Muscle layer of colon (tissue), 2 donors: ENCODE data around the gene EFHC1.
A peak's percentile ranks its signal among the peaks of the same experiment; 100 is the strongest.

Source experiments
- H3K27ac ChIP-seq: one replicate; pipeline ENCODE4 v1.7.0; 2013; ENCODE audit warnings: low read depth, mild to moderate bottlenecking, low read length, moderate library complexity
- H3K27me3 ChIP-seq, 2 donors: one replicate each; pipeline ENCODE4 v1.7.0; 2013; ENCODE audit warnings: low read length in 2 of 2, mild to moderate bottlenecking in 2 of 2; ENCODE audit not compliant: insufficient read depth in 2 of 2, control insufficient read depth in 1 of 2
- H3K36me3 ChIP-seq: one replicate; pipeline ENCODE4 v1.7.0; 2013; ENCODE audit warnings: mild to moderate bottlenecking, low read length; ENCODE audit not compliant: insufficient read depth
- H3K4me1 ChIP-seq: one replicate; pipeline ENCODE4 v1.7.0; 2013; ENCODE audit warnings: mild to moderate bottlenecking, low read length; ENCODE audit not compliant: insufficient read depth
- H3K4me3 ChIP-seq, 2 donors: one replicate each; pipeline ENCODE4 v1.7.0; 2013; ENCODE audit warnings: low read length in 2 of 2, low read depth in 1 of 2, mild to moderate bottlenecking in 1 of 2, moderate library complexity in 1 of 2
- H3K9ac ChIP-seq: one replicate; pipeline ENCODE4 v1.7.0; 2013; ENCODE audit warnings: low read length
- H3K9me3 ChIP-seq: one replicate; pipeline ENCODE4 v1.7.0; 2013; ENCODE audit warnings: mild to moderate bottlenecking, low read length
- donor health status: abdominal sarcoma.
- donor health status: Adenocarcinoma of cecum.

Gene EFHC1

DNA sequence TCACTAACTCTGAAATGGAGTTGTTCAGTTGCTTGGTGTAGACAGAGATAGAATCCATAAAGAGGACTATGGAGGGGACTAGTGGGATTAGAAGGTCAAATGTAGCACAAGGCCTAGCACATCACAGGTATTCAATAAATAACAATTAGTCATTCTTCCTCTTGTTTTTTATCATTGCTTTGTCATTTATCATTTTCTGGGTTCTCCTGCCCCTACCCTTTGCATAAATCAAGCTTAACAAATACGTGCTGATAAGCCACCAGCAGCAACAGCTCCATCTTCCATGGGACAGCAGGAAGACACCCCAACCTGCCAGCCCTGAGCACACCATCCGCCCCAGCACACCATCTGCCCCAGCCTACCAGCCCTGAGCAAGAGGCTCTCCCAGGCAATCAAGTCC, 133.6 kb downstream of the EFHC1 start:
- Histone ChIP-seq H3K27ac (no peak overlapping the region), H3K4me1 (peaks cover 50% of the 10 kb centered on the region), H3K9me3 (no peaks in the 10 kb centered on the region), H3K4me3 (no peak overlapping the region), H3K9ac (no peak overlapping the region), H3K36me3 (no peaks in the 10 kb centered on the region), H3K27me3 (no peaks in the 10 kb centered on the region)

DNA sequence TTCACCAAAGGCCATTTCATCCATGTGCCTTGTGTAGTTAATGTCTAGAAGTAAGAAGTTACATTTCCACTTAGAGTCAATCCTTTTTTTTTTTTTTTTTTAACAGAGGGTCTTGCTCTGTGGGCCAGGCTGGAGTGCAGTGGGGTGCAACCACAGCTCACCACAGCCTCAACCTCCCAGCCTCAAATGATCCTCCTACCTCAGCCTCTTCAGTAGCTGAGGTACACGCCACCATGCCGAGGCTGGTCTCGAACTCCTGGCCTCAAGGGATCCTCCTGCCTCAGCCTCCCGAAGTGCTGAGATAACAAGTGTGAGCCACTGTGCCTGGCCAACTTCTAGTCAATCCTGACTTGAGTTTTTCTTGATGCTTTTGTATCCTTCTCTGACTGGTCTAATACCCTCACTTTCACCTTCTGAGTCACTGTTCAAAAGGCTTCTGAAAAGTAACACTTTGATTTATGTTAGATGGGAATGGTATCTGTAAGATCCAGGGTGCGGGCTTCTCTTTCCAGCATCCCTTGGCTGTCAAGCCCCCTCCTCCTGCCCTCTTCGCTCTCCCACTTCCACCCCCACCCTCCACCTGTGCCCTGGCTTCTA, 134.6 kb downstream of the EFHC1 start:
- Histone ChIP-seq H3K27ac (no peak overlapping the region), H3K4me3 (no peak overlapping the region)

DNA sequence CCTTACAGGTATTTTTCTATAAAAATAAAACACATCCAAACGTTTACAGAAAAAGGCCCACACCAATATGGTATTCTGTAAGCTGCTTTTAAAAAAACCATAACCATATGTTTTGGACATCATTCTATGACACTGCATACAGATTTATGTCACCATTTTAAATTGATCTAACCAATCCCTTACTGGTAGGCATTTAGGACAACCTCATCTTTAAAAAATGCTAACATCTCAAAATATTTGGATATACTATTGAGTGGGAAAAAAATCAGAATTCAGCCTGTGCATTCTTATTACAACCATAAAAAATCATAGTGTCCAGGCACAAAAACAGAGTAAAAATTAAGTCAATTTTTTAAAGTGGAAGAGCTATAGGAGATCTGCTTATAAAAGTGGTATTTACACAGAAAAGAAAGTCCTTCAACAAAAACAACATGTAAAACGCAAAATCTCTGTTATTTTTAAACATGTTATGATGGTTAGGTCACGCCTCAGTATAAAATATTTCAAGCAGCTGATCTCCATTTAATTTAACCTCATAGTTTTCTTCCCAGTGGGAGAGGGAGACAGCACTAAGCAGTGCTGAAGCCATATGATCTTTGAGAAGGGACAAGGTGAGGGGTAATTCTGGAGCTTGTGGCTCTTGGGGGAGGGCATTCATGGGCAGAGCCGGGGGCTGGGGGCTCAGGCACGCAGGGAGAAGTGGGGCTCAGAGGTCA, 135.5 kb downstream of the EFHC1 start:
- peaks cover 53% of the 10 kb centered on the region for H3K4me1 ChIP-seq
- H3K9me3 ChIP-seq, result no peaks in the 10 kb centered on the region
- no peak overlapping the region for H3K4me3 ChIP-seq
- no peaks in the 10 kb centered on the region for H3K27me3 ChIP-seq
- no peak overlapping the region for H3K27ac ChIP-seq
- H3K36me3 ChIP-seq, result no peaks in the 10 kb centered on the region
- no peak overlapping the region for H3K9ac ChIP-seq

More for the DNA sequence above, 134.6 kb downstream of the EFHC1 start:
- no peak overlapping the region for H3K9ac ChIP-seq
- no peaks in the 10 kb centered on the region for H3K27me3 ChIP-seq
- no peaks in the 10 kb centered on the region for H3K36me3 ChIP-seq
- H3K9me3 ChIP-seq, result no peaks in the 10 kb centered on the region
- peaks cover 50% of the 10 kb centered on the region for H3K4me1 ChIP-seq

DNA sequence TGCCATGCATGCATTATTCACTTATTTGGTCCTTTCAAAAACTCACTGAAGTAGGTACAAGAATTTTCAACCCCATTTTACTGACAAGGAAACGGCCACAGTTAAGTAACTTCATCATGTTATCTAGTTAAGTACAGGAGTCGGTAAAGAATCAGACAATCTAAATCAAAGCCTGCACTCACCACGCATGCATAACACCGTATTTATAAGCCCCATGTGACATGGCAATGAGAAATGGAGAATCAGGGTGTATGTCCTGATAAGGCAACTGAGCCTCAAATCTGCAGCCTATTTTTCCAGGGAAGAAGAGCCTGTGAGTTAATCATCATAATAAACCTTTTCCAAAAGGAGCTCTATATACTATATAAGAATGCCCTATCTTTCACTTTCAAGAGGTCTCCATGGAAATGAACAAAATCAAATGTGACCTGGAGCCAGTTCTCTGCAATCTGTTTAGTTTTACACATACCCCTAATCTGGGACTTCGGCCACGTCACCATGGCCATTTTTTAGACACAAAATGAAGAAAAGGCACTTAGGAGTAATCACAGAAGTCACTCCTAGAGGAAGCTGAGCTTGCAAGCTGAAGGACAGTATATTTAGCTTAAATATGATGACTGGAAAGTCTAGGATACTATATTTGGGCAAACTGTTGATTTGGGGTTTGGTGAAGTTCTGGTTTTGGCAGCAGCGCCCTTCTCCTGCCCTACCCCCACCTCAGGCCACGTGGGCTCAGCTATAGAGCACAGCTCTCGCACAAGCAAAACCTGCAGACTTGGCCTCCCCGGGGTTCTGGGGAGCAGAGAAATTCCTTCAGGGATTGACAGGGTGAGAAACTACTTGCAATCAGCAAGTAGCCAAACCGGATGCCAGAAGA, 137.5 kb downstream of the EFHC1 start:
- Histone ChIP-seq H3K27ac (peak overlapping the region; percentile 54), H3K4me1 (peaks cover 34% of the 10 kb centered on the region), H3K4me3 (no peak overlapping the region), H3K27me3 (no peaks in the 10 kb centered on the region), H3K36me3 (no peaks in the 10 kb centered on the region), H3K9ac (no peak overlapping the region), H3K9me3 (no peaks in the 10 kb centered on the region)

DNA sequence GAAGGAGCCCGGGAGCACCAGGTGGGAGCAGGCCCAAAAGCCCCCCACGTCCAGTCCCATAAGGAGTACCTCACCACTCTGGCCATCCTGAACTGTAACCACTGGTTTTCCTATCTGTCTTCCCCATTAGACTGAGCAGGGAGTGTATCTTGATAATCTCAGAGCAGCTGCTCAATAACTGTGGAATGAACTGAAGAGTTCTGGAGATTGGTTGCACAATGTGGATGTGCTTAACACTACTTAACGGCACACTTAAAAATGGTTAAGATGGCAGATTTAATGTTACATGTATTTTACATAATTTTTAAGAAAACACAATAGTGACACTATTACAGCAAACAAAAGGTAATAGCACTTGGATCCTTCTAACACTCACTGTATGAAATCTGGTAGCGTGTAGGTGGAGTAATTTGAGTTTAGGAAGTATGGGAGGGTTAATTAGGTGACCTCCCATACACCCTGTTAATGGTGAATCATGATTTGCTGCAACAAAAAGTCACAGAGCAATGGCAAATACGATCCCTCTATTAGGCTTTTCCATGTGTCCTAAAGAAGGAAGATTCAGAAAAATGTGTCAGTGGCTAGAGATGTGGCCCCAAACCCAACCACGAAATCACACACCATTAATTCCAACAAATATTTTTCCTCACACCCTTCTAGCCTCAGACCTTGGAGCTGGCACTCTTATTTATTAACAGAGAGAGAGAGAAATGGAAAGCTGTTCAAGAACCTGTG, 138.3 kb downstream of the EFHC1 start:
- H3K4me1 ChIP-seq, result peaks cover 33% of the 10 kb centered on the region
- H3K27me3 ChIP-seq, result no peaks in the 10 kb centered on the region
- H3K9me3 ChIP-seq, result no peaks in the 10 kb centered on the region
- no peak overlapping the region for H3K4me3 ChIP-seq
- peak overlapping the region; percentile 54 for H3K27ac ChIP-seq
- H3K36me3 ChIP-seq, result no peaks in the 10 kb centered on the region
- no peak overlapping the region for H3K9ac ChIP-seq

DNA sequence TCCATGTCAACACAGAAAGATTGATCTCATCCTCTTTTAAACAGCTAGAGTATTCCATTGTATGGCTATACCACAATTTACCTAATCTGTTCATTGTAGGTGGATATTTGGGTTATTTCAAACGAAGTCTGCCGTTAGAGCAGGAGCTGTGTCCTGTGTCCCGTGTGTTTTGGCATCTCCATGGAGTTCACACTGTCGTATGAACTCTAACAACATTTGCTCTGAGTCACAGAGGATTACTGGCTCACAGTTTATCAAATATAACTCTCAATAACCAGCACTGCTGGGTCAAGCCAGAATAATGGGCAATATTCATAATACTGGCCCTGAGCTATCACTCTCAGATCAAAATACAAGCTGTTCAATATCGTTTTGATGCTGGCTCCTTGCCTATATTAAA, 140.3 kb downstream of the EFHC1 start:
- no peak overlapping the region for H3K27ac ChIP-seq
- H3K9ac ChIP-seq, result no peak overlapping the region
- no peaks in the 10 kb centered on the region for H3K27me3 ChIP-seq
- no peak overlapping the region for H3K4me3 ChIP-seq
- H3K4me1 ChIP-seq, result peaks cover 46% of the 10 kb centered on the region
- H3K36me3 ChIP-seq, result no peaks in the 10 kb centered on the region
- H3K9me3 ChIP-seq, result no peaks in the 10 kb centered on the region

DNA sequence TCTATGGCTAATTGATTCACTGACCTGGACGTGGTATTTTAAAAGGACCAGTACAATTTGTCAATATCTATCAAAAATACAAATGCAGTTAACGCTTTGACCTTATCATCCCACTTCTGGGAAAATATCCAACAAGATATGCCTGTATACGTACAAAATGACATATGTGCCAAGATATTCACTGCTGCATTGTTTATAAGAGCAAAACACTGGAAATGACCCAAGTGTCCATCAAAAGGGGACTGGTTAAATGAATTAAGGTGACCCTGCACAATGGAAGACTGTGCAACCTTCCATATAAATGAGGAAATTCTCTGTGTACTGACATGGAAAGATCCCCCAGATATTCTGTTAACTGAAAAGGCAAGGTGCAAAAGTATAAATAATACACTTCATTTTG, 142.8 kb downstream of the EFHC1 start:
- no peak overlapping the region for H3K9ac ChIP-seq
- H3K4me1 ChIP-seq, result peaks cover 39% of the 10 kb centered on the region
- H3K9me3 ChIP-seq, result no peaks in the 10 kb centered on the region
- H3K36me3 ChIP-seq, result no peaks in the 10 kb centered on the region
- no peak overlapping the region for H3K4me3 ChIP-seq
- no peak overlapping the region for H3K27ac ChIP-seq
- no peaks in the 10 kb centered on the region for H3K27me3 ChIP-seq

DNA sequence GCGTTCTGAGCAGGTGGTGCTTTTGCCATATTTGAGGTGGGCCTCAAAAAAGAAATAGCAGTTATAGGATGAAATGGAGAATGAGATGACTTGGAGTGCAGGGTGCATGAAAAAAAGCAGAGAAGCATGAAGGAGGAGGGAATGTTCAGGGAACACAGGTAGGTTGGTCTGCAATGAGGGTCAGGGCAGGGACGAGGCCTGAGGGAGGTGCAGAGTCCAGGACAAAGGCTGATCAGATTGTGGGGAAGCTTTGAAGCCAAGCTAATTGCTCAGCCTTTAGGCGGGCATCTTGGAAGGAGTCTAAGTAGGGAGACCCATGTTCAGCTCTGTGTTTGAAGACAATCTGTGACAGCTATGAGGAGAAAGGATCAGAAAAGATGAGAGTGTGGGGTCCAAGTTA, 144.7 kb downstream of the EFHC1 start:
- no peak overlapping the region for H3K27ac ChIP-seq
- H3K36me3 ChIP-seq, result no peaks in the 10 kb centered on the region
- no peaks in the 10 kb centered on the region for H3K27me3 ChIP-seq
- H3K9me3 ChIP-seq, result no peaks in the 10 kb centered on the region
- H3K4me1 ChIP-seq, result peaks cover 41% of the 10 kb centered on the region
- H3K9ac ChIP-seq, result no peak overlapping the region
- H3K4me3 ChIP-seq, result no peak overlapping the region

DNA sequence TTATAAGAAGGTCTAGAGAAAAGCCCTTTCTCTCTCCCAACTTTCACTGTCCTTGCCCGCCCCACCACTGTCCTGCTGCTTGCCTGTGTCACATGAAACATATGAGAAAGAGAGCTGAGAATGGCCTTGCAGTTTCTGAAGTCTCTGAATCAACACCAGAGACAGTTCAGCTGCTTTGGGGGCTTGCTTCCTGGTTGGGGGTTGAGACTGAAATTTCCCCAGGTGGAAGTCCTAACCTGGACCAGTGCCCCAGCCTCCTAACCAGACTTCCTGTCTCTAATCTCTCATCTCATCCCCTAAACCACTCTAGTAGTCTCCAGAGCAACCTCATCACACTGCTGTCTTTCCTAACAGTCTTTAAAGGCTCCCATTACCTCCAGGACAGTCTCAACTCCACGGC, 146.1 kb downstream of the EFHC1 start:
- H3K9ac ChIP-seq, result no peak overlapping the region
- no peak overlapping the region for H3K27ac ChIP-seq
- no peaks in the 10 kb centered on the region for H3K27me3 ChIP-seq
- H3K4me1 ChIP-seq, result peaks cover 48% of the 10 kb centered on the region
- H3K4me3 ChIP-seq, result no peak overlapping the region
- H3K36me3 ChIP-seq, result no peaks in the 10 kb centered on the region
- no peaks in the 10 kb centered on the region for H3K9me3 ChIP-seq

DNA sequence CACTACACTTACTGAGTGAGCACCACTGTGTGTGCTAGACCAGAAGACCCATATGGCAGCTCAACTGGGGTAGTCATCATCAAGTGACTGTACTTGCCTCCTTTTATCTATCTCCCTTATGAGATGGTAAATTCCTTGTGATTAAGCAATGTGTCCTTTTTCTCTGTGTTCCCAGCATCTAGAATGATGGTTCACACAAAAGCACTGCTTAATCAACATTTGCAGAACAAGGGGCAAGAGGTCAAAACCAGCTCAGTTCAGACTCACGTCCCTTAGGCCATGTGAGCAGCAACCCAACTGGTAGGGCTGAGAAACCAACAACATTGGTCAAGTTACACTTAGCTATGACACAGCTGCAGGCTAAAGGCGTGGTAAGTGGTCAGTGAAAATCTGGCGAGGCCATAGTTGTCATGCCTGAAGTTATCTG, 146.7 kb downstream of the EFHC1 start:
- Histone ChIP-seq H3K4me3 (no peak overlapping the region), H3K36me3 (no peaks in the 10 kb centered on the region), H3K9ac (no peak overlapping the region), H3K27me3 (no peaks in the 10 kb centered on the region), H3K4me1 (peaks cover 52% of the 10 kb centered on the region), H3K27ac (no peak overlapping the region), H3K9me3 (no peaks in the 10 kb centered on the region)

DNA sequence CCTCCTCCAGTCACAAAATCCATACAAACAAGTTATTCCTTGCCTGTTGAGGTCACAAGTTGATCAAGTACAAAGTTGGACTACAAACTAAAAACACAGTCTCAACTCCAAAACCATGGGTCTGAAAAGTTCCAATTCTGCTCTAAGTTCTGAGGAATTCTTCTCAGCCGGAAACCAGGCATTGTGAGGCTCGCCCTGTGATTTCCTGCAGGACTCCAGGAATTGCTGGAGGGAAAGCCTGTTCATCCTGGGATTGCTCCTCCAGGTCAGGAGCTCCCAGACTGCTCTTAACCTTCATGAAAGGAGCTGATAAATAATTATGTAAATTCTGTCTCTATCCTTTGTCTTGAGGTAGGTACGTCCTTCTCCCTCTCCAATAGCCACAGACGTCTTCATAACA, 148.2 kb downstream of the EFHC1 start:
- no peak overlapping the region for H3K4me3 ChIP-seq
- H3K36me3 ChIP-seq, result no peaks in the 10 kb centered on the region
- H3K27ac ChIP-seq, result no peak overlapping the region
- H3K4me1 ChIP-seq, result peaks cover 60% of the 10 kb centered on the region
- H3K27me3 ChIP-seq, result no peaks in the 10 kb centered on the region
- no peaks in the 10 kb centered on the region for H3K9me3 ChIP-seq
- no peak overlapping the region for H3K9ac ChIP-seq
